Thymus (tissue), 11 donors: ENCODE data around the gene TMEM50B. TPM values are rescaled to one million over a fixed set of nuclear protein-coding genes. Genes with fewer than 3 reads are reported as not detected.
A peak's percentile ranks its signal among the peaks of the same experiment; 100 is the strongest.
"Not testable (repeated sequence)": the region's sequence is repeated elsewhere in the genome, so short reads cannot be mapped to it uniquely, and the experiment has no call there.

Experiments used
- DNase-seq, 9 donors: peaks; one replicate each; pipeline ENCODE4 v3.0.0-alpha.2; 2013; ENCODE audit warnings: low spot score in 9 of 9, low read depth in 6 of 9, missing footprints in 1 of 9
- H3K27ac ChIP-seq, 2 donors: one replicate each; pipeline ENCODE4 v1.5.1; 2013; ENCODE audit warnings: control low read depth in 1 of 2, low read depth in 1 of 2, low read length in 1 of 2, mild to moderate bottlenecking in 1 of 2, moderate library complexity in 1 of 2
- H3K27me3 ChIP-seq, 2 donors: one replicate each; pipeline ENCODE4 v1.5.1; 2013; ENCODE audit warnings: low read length in 1 of 2; ENCODE audit not compliant: control insufficient read depth in 2 of 2, insufficient read depth in 1 of 2
- H3K36me3 ChIP-seq, 2 donors: one replicate each; pipeline ENCODE4 v1.5.1; 2013; ENCODE audit warnings: low read length in 1 of 2, mild to moderate bottlenecking in 1 of 2, moderate library complexity in 1 of 2; ENCODE audit not compliant: control insufficient read depth in 2 of 2, insufficient read depth in 2 of 2
- H3K4me1 ChIP-seq, 2 donors: one replicate each; pipeline ENCODE4 v1.5.1; 2013; ENCODE audit warnings: low read length in 2 of 2; ENCODE audit not compliant: control insufficient read depth in 2 of 2, insufficient read depth in 2 of 2
- H3K4me3 ChIP-seq, 2 donors: one replicate each; pipeline ENCODE4 v1.5.1; 2013; ENCODE audit warnings: low read length in 2 of 2, control low read depth in 1 of 2, mild to moderate bottlenecking in 1 of 2
- H3K9me3 ChIP-seq, 2 donors: one replicate each; pipeline ENCODE4 v1.5.1; 2013; ENCODE audit warnings: low read length in 1 of 2, mild to moderate bottlenecking in 1 of 2; ENCODE audit not compliant: control insufficient read depth in 2 of 2, insufficient read depth in 1 of 2
- WGBS: extraction: QIAGEN DNeasy Blood & Tissue Kit; methylation state at CpG from one replicate; pipeline ENCODE4 v1.1.7; 2013; 5-methylcytosine and 5-hydroxymethylcytosine counted together
- polyA plus RNA-seq: library from polyadenylated mRNA; stranded (reverse); fragments of 200-250 nt; gene quantifications from one replicate; pipeline ENCODE4 v1.2.3, GENCODE V29; 2013
- total RNA-seq: library from RNA; stranded (reverse); fragments of 120-200 nt; gene quantifications from one replicate; pipeline ENCODE4 v1.2.4, GENCODE V29; 2013
- donor health status: healthy.

The TMEM50B gene
- total and polyA plus RNA-seq, 2 donors: 14.3 to 99.1 TPM

DNA sequence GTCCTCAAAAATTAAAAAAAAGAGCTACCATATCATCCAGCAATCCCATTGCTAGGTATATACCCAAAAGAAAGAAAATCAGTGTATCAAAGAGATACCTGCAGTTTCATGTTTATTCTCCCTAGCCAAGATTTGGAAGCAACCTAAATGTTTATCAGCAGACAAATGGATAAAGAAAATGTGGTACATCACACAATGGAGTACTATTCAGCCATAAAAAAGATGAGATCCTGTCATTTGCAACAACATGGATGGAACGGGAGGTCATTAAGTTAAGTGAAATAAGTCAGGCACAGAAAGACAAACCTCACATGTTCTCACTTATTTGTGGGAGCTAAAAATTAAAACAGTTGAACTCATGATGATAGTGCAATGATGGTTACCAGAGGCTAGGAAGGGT is 27.2 kb upstream of the TMEM50B start:
- WGBS: 100% methylated on average over 1 of the region's 1 CpG
- H3K4me1 ChIP-seq, H3K9me3 ChIP-seq, DNase-seq, H3K27me3 ChIP-seq, H3K27ac ChIP-seq, H3K4me3 ChIP-seq: not testable (repeated sequence)
- H3K36me3 ChIP-seq: peaks cover 21 to 55% of the 10 kb centered on the region in 2 donors

GRCh38 chr21:33505833-33506232 is 26.1 kb upstream of the TMEM50B start:
- no peak overlapping the region for H3K4me3 ChIP-seq
- H3K27ac ChIP-seq: no peak overlapping the region
- no peaks in the 10 kb centered on the region for H3K4me1 ChIP-seq
- H3K9me3 ChIP-seq: no peaks in the 10 kb centered on the region
- no peaks in the 10 kb centered on the region for H3K27me3 ChIP-seq
- no peak for DNase-seq
- peaks cover 16 to 45% of the 10 kb centered on the region in 2 donors for H3K36me3 ChIP-seq
- WGBS: 97% methylated on average over 8 of the region's 8 CpGs

DNA sequence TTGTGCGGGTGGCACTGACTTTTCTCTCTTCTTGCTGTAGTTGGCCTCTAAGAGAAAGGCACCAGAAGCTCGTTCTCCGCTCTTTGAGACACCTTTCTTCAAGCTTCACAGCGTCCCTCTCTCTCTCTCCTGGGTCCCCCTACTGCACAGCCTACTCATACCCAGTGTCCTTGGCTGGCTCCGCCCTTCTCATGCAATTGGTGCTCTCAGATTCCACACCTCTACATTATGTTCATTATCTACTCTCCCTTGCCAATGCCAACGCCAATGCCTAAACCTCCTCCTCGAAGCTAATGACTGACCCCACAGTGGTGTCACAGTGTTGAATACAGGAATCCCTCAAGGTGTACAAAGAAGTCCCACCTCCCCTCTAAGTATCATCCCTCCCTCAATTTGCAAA is 16.6 kb upstream of the TMEM50B start:
- Histone ChIP-seq H3K27ac (no peak overlapping the region), H3K36me3 (no peaks in the 10 kb centered on the region), H3K27me3 (no peaks in the 10 kb centered on the region), H3K4me1 (peaks cover 0 to 3% of the 10 kb centered on the region in 2 donors), H3K4me3 (no peak overlapping the region), H3K9me3 (no peaks in the 10 kb centered on the region)
- WGBS: 81% methylated on average over 7 of the region's 7 CpGs
- DNase-seq: no peak

- Histone ChIP-seq H3K27me3 (no peaks in the 10 kb centered on the region), H3K9me3 (no peaks in the 10 kb centered on the region), H3K27ac (no peak overlapping the region), H3K4me3 (no peak overlapping the region), H3K36me3 (no peaks in the 10 kb centered on the region), H3K4me1 (peaks cover 1 to 8% of the 10 kb centered on the region in 2 donors)
- DNase-seq: no peak
- WGBS: 76% methylated on average over 4 of the region's 4 CpGs
Observed at GRCh38 chr21:33495743-33496142, 16.0 kb upstream of the TMEM50B start.

- no peak overlapping the region for H3K27ac ChIP-seq
- H3K27me3 ChIP-seq: no peaks in the 10 kb centered on the region
- H3K4me1 ChIP-seq: peaks cover 2 to 8% of the 10 kb centered on the region in 2 donors
- no peak overlapping the region for H3K4me3 ChIP-seq
- no peaks in the 10 kb centered on the region for H3K9me3 ChIP-seq
- DNase-seq: no peak
- no peaks in the 10 kb centered on the region for H3K36me3 ChIP-seq
- 98% methylated on average over 3 of the region's 3 CpGs for WGBS
Observed at GRCh38 chr21:33493756-33494155, 14.0 kb upstream of the TMEM50B start.

DNA sequence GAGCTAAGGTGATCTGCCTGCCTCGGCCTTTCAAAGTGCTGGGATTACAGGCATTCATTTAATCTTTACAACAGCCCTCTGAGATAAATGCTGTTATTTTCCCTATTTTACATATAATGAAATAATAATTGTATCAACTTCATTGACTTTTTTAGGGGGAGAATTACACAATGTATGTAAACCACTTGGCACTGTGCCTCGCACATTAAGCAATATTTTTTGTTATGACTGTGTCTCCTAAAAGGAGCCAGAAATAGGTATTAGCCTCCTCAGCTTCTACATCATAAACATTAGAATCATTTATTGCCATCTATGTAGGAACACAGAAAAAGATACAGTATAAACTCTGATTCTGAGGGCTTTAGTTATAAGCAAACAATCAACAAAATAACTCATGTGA is 12.8 kb upstream of the TMEM50B start:
- H3K27me3 ChIP-seq: no peaks in the 10 kb centered on the region
- H3K4me3 ChIP-seq: no peak overlapping the region
- DNase-seq: no peak
- H3K27ac ChIP-seq: no peak overlapping the region
- no peaks in the 10 kb centered on the region for H3K9me3 ChIP-seq
- 98% methylated on average over 2 of the region's 2 CpGs for WGBS
- peaks cover 2 to 8% of the 10 kb centered on the region in 2 donors for H3K4me1 ChIP-seq
- no peaks in the 10 kb centered on the region for H3K36me3 ChIP-seq

DNA sequence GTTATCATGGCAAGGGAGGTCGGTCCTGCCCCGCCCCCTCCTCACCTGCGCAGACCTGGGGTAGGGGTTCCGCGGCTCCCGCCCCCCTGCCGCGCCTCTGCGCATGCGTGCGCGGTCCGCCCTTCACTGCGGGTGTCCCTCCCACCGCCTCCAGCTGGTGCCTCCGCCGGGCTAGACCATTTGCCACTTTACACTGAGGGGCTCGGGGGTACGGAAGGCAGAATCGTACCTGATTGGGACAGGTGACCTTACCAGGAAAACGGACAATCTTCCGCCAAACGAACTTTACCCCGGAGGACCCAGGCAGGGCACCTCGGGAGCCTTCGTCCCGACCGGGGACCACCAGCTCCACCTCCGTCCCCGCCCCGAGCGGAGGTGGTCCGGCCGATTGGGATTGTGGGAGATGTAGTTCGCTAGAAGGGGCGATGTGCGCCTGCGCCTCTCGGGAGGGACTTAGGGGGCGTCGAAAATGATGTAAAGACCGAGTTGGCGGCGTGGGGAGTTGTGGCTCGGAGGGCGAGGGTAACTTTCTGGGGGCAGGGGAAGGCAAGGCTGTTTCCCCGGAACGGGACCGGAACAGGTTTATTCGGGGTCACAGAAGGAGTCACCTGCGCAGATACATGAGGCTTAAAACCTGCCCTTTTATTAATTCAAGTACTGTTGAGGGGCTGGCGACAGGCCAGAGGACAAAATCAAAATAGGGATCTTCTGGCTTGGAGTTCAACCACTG is 11.8 kb upstream of the TMEM50B start, which contains the start of gene DNAJC28:
Gene DNAJC28 (minus strand): TSS at position 344 of the 730 bp plus-strand sequence. CDS start 2,323 bp downstream, outside the sequence.
- Histone ChIP-seq H3K9me3 (no peaks in the 10 kb centered on the region), H3K4me3 (peak within 1 kb of the TSS; percentile 66 to 90), H3K27ac (peak within 1 kb of the TSS; percentile 58 to 83), H3K36me3 (no peaks in the 10 kb centered on the region), H3K4me1 (peaks cover 2 to 8% of the 10 kb centered on the region in 2 donors), H3K27me3 (no peaks in the 10 kb centered on the region)
- WGBS: under 1% methylated on average over 52 of the region's 52 CpGs
- DNase-seq: peak; percentile 91 to 98 (median 95)

- H3K27me3 ChIP-seq: no peaks in the 10 kb centered on the region
- peaks cover 2 to 8% of the 10 kb centered on the region in 2 donors for H3K4me1 ChIP-seq
- WGBS: 21% methylated on average over 12 of the region's 12 CpGs
- no peaks in the 10 kb centered on the region for H3K9me3 ChIP-seq
- no peaks in the 10 kb centered on the region for H3K36me3 ChIP-seq
- peak overlapping the region; percentile 66 to 90 for H3K4me3 ChIP-seq
- peak overlapping the region in 1 of 2 donors; percentile 83 for H3K27ac ChIP-seq
- DNase-seq: peak in 1 of 9 donors; percentile 14
Observed at GRCh38 chr21:33490991-33491372, 11.2 kb upstream of the TMEM50B start.

DNA sequence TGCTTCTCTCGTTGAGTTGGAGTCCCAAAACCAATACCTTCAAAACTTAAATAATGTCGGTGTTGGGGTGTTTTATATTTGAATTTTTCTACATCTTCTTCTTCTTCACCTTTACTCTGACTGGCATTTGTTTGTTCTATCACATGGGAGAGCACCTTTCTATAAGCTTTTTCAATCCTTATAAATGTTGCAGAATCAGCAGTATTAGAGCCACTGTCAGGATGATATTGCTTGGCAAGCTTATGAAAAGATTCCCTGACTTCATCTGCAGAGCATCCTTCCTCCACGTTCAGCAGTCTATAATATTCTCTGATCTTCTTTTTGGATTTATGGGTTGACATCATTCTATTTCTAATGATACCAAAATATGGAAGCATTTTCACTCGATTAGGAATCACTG is 9.2 kb upstream of the TMEM50B start:
- H3K4me3 ChIP-seq: no peak overlapping the region
- H3K27ac ChIP-seq: no peak overlapping the region
- H3K9me3 ChIP-seq: no peaks in the 10 kb centered on the region
- 97% methylated on average over 4 of the region's 4 CpGs for WGBS
- DNase-seq: no peak
- peaks cover 2 to 8% of the 10 kb centered on the region in 2 donors for H3K4me1 ChIP-seq
- no peaks in the 10 kb centered on the region for H3K27me3 ChIP-seq
- no peaks in the 10 kb centered on the region for H3K36me3 ChIP-seq
